Lower lobe of right lung (tissue), 2 donors: ENCODE data around the gene ABLIM1. TPM values are rescaled to one million over a fixed set of nuclear protein-coding genes. Genes with fewer than 3 reads are reported as not detected.

Experiments used
- ATAC-seq, 2 donors: fragments of 200-7000 bp; cut with Tn5 transposase; one replicate each; pipeline ENCODE4 v1.9.1; 2020 to 2022; ENCODE audit warnings: mild to moderate bottlenecking in 2 of 2, moderate library complexity in 2 of 2
- DNase-seq: peaks from one replicate; pipeline ENCODE4 v3.0.0-alpha.2; 2020
- H3K27ac ChIP-seq: fragments of 200-600 bp; one replicate; pipeline ENCODE4 v1.8.0; 2022
- H3K27me3 ChIP-seq: fragments of 200-600 bp; one replicate; pipeline ENCODE4 v1.8.0; 2022; ENCODE audit warnings: low read depth
- H3K36me3 ChIP-seq: fragments of 200-600 bp; one replicate; pipeline ENCODE4 v1.8.0; 2022; ENCODE audit warnings: mild to moderate bottlenecking
- H3K4me1 ChIP-seq: fragments of 200-600 bp; one replicate; pipeline ENCODE4 v1.8.0; 2022
- H3K4me3 ChIP-seq: fragments of 200-600 bp; one replicate; pipeline ENCODE4 v1.8.0; 2022; ENCODE audit warnings: mild to moderate bottlenecking
- H3K9me3 ChIP-seq: fragments of 200-600 bp; one replicate; pipeline ENCODE4 v1.8.0; 2022
- intact Hi-C: fragments of 100-400 bp; cut with DNase I; formaldehyde crosslinking; loops from one replicate; pipeline ENCODE4 v1.11.0; 2022
- total RNA-seq: library from RNA; stranded (reverse); fragmentation: NEBNext Ultra II Directional; extraction: Animal tissue kit (Norgen Biotek cat#: 25700); gene quantifications from one replicate; pipeline ENCODE4 v1.2.1, GENCODE V29; 2021
- TF ChIP-seq, protein P1 (sequence below): fragments of 200-600 bp; IDR thresholded peaks from one replicate; pipeline ENCODE4 v1.8.0; 2022; ENCODE audit warnings: antibody characterized with exemption, mild to moderate bottlenecking
- donor health status: DM: no; HTN: yes; CAD: no; lungs with severe emphysema.

ABLIM1 gene
- total RNA-seq, 1 donor from 2014 or later: 106 TPM

DNA sequence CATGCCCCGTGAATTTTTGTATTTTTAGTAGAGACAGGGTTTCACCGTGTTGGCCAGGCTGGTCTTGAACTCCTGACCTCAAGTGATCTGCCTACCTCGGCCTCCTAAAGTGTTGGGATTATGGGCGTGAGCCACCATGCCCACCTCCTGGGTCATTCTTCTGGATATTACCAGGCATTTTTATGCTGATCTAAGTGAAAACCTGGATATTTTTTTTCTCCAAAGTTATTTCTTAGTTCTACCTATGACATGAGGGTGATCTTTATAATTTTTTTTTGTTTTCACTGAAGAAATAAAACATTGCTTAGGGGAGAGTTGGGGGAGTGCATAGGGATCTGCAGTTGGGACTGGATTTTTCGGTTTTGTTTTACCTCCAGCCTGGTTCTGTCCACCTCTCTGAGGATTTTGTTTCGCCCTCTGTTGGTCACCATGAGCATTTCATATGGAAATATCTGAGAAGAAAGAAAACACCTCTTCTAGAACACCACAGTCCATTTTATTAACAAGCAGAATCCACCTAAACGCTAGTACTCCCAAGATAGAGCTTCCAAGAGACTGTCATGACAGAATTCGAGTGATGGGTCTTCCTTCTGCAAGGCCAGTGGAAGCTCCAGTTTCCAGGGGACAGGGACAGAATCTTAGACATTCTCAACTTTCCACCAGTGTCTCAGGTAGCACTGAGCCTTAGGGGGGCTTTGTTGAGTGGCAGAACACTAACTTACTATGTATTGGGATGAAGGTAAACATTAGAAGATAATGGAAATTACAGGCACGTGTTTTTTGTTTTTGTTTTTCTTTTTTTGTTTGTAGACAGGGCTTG lies 220.4 kb downstream of the ABLIM1 start:
- intact Hi-C loops: no loop called here
- no peak for DNase-seq

DNA sequence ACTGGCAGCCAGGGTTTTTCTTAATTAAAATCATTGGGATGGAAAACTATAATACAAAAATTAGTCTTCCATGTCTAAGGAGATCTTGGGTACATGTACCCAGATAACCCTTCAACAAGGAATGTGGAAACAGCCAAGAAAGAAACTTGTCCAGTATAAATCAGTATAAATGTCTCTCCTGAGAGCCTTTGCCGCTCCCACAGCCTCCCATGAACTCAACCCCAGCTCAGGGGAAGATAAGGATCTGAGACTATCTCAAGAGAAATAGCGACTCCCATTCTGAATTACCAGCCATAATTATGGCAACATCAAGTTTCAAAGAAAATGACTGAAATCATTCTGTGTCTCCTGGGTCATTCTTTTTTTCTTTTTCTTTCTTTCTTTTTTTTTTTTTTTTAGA lies 221.1 kb downstream of the ABLIM1 start:
- Histone ChIP-seq H3K4me3 (no peak overlapping the region), H3K4me1 (no peaks in the 10 kb centered on the region), H3K9me3 (no peaks in the 10 kb centered on the region), H3K27me3 (no peaks in the 10 kb centered on the region), H3K27ac (no peak overlapping the region), H3K36me3 (peaks cover 77% of the 10 kb centered on the region)
- DNase-seq (no peak), ATAC-seq (no peak)
- TF ChIP-seq, protein P1, sequence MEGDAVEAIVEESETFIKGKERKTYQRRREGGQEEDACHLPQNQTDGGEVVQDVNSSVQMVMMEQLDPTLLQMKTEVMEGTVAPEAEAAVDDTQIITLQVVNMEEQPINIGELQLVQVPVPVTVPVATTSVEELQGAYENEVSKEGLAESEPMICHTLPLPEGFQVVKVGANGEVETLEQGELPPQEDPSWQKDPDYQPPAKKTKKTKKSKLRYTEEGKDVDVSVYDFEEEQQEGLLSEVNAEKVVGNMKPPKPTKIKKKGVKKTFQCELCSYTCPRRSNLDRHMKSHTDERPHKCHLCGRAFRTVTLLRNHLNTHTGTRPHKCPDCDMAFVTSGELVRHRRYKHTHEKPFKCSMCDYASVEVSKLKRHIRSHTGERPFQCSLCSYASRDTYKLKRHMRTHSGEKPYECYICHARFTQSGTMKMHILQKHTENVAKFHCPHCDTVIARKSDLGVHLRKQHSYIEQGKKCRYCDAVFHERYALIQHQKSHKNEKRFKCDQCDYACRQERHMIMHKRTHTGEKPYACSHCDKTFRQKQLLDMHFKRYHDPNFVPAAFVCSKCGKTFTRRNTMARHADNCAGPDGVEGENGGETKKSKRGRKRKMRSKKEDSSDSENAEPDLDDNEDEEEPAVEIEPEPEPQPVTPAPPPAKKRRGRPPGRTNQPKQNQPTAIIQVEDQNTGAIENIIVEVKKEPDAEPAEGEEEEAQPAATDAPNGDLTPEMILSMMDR: no peak
- intact Hi-C loops: no loop called here

More for the DNA sequence above, 220.4 kb downstream of the ABLIM1 start:
- Histone ChIP-seq H3K4me1 (no peaks in the 10 kb centered on the region), H3K27ac (no peak overlapping the region), H3K4me3 (no peak overlapping the region), H3K27me3 (no peaks in the 10 kb centered on the region), H3K9me3 (no peaks in the 10 kb centered on the region), H3K36me3 (peaks cover 84% of the 10 kb centered on the region)
- TF ChIP-seq, protein P1: peak; percentile 33
- ATAC-seq: no peak

DNA sequence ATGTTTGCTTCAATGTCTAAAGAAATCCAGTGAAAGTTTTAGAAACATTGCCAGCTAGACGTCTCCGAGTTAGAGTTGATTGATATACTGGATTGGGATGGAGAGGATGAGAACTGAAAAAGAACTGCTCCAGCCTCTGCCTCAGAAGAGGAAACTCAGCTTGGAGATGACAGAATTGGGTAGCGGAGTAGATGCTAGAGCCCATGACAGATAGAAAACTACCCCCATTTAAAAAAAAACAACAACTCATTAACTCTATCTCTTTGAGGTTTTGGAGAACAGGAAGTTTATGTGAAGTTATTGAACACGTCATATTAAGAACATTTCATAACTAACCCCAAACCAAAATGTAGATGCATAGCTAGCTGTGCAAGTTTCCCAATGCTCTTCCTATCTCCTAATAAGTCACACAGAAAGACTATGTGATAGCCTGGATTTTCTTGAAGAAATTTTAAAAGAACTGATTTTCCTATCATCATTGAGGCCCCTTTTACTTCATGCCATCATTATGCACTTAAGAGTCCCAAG lies 225.4 kb downstream of the ABLIM1 start:
- Histone ChIP-seq H3K9me3 (no peaks in the 10 kb centered on the region), H3K4me3 (no peak overlapping the region), H3K27me3 (no peaks in the 10 kb centered on the region), H3K27ac (no peak overlapping the region), H3K4me1 (no peaks in the 10 kb centered on the region), H3K36me3 (peaks cover 34% of the 10 kb centered on the region)
- TF ChIP-seq, protein P1: no peak
- ATAC-seq: no peak
- DNase-seq: no peak
- intact Hi-C loops: no loop called here

DNA sequence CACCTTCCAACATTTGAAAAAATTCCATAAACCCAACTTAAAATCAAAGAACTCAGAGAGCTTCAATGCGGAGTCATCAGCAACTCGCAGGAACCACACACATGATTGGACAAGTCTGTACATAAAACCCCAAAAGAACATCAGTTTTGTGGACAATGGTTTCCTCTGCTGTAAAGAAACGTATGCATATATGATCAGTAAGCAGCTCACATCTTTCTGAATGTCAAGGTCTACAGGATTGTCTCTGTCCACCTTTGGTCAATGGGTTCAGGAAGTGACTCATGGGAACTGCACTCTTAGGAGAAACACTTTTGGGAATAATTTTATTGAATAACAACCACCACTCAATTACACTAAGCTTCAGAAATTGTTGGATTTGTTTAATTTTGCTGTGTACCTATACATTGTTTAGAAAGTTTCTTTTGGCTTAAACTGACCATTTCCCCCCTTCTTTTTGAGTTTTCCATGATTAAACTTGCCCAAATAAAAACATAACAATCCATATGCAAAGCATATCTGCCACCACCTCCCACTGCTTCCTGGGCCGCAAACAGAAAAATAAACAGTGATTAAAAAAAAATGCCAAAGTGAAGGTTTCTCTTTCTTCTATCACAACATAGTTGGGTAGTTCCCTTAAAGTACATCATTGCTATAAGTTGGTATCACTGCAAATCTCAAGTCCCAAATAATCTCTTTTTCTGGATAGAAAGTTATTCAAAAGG lies 226.5 kb downstream of the ABLIM1 start:
- Histone ChIP-seq H3K9me3 (no peaks in the 10 kb centered on the region), H3K27me3 (no peaks in the 10 kb centered on the region), H3K4me3 (no peak overlapping the region), H3K27ac (no peak overlapping the region), H3K36me3 (peaks cover 24% of the 10 kb centered on the region), H3K4me1 (no peaks in the 10 kb centered on the region)
- intact Hi-C loops: no loop called here
- ATAC-seq (no peak), DNase-seq (no peak)
- TF ChIP-seq, protein P1: no peak

DNA sequence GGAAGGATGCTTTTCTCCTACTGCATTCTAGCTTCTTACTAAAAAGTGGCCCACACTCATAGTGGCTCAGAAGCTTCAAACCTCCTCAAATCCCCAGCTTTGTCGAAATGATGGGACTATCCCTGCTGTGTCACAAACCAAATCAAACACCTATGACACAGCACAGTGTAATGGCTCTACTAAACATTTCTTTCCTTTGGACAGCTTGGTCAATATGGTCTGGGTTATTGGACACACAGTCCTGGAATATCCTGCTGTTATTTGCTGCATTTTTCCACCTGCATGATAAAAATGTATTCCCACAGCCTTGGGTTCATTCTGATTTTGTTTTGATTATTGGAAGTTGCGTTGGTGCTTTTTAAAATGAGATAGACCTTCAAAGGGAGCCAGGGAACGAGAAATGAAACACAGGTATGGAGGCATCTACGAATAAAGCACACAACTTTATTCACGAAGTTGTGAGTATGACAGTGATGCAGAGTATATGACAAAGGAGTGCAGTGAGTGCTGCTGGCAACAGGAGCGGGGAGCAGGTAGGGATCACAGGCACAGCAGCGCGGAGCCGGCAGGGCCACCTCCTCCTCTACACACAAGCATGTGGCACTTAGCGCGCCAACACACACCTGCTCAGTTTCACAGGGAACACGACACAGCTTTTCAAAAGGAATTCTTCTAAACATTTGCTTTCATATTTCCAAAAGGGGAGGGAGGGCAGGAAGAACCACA lies 227.2 kb downstream of the ABLIM1 start:
- intact Hi-C loops: no loop called here
- no peaks in the 10 kb centered on the region for H3K27me3 ChIP-seq
- ATAC-seq (no peak), DNase-seq (no peak)
- H3K36me3 ChIP-seq: peaks cover 17% of the 10 kb centered on the region
- TF ChIP-seq, protein P1: no peak
- no peak overlapping the region for H3K27ac ChIP-seq
- no peak overlapping the region for H3K4me3 ChIP-seq
- H3K4me1 ChIP-seq: no peaks in the 10 kb centered on the region
- H3K9me3 ChIP-seq: no peaks in the 10 kb centered on the region
